Prostate gland (tissue), 2 donors: Measurements from ENCODE around the gene AKAP13. TPM values are rescaled to one million over a fixed set of nuclear protein-coding genes. Genes with fewer than 3 reads are reported as not detected.

ENCODE experiments used
- DNase-seq: peaks from one replicate; pipeline ENCODE4 v3.0.0-alpha.2; 2019; ENCODE audit warnings: low spot score
- H3K27ac ChIP-seq, 2 donors: fragments of 200-600 bp; sonication (generic); 2 replicates each; pipeline ENCODE4 v1.5.1; 2017 to 2019
- H3K27me3 ChIP-seq: fragments of 200-600 bp; sonication (generic); replicated peaks from 2 replicates; pipeline ENCODE4 v1.5.1; 2019; ENCODE audit not compliant: insufficient read depth
- H3K36me3 ChIP-seq, 2 donors: fragments of 200-600 bp; sonication (generic); 1 replicate in 1 of 2; 2 replicates in 1 of 2; pipeline versions ENCODE4 v1.5.1 to v1.8.1; 2017 to 2019
- H3K4me1 ChIP-seq: fragments of 200-600 bp; sonication (generic); replicated peaks from 2 replicates; pipeline ENCODE4 v1.5.1; 2019
- H3K4me3 ChIP-seq, 2 donors: fragments of 200-600 bp; sonication (generic); 2 replicates each; pipeline ENCODE4 v1.5.1; 2017 to 2019
- H3K9me3 ChIP-seq: fragments of 200-600 bp; sonication (generic); 2 replicates; pipeline ENCODE4 v1.5.1; 2017
- CTCF ChIP-seq, 4 experiments: fragments of 200-600 bp in 2 of 4; fragments of 450-650 bp in 2 of 4; sonication (generic) in 2 of 4; IDR thresholded peaks; 1 replicate in 3 of 4; 2 replicates in 1 of 4; pipeline ENCODE4 v1.5.1; 2016 to 2019; ENCODE audit warnings: antibody characterized with exemption in 4 of 4, mild to moderate bottlenecking in 2 of 4, moderate library complexity in 2 of 4
- POLR2A ChIP-seq: fragments of 450-650 bp; IDR thresholded peaks from one replicate; pipeline ENCODE4 v1.6.1; 2016; ENCODE audit warnings: antibody characterized with exemption, mild to moderate bottlenecking
- POLR2AphosphoS5 ChIP-seq: sonication (generic); formaldehyde crosslinking; IDR thresholded peaks from one replicate; pipeline ENCODE4 v1.6.1; 2017; ENCODE audit warnings: antibody characterized with exemption
- WGBS: methylation state at CpG from one replicate; pipeline ENCODE4 v1.1.5; 2018; 5-methylcytosine and 5-hydroxymethylcytosine counted together
- intact Hi-C: fragments of 100-400 bp; cut with DNase I; formaldehyde crosslinking; loops from one replicate; pipeline ENCODE4 v1.14.2; 2022
- total RNA-seq, 2 donors: library from RNA; depleted of rRNA; stranded (reverse); fragments of >200 nt; gene quantifications; one replicate each; pipeline ENCODE4 v1.1.0, GENCODE V29; 2016

AKAP13 gene
- total RNA-seq, 2 donors from 2014 or later = 102 to 195 TPM

- TF ChIP-seq POLR2AphosphoS5 (no peak), POLR2A (no peak), CTCF (IDR thresholded peaks at IDR 0.05) (no peak)
- Histone ChIP-seq H3K4me1 (peaks cover 2% of the 10 kb centered on the region), H3K36me3 (peaks cover 4 to 16% of the 10 kb centered on the region in 2 donors), H3K9me3 (no peaks in the 10 kb centered on the region), H3K27me3 (no peaks in the 10 kb centered on the region), H3K4me3 (no peak overlapping the region), H3K27ac (no peak overlapping the region)
- DNase-seq = no peak
- WGBS = 83% methylated on average over 12 of the region's 12 CpGs
- intact Hi-C loops = no loop called here
Measured at GRCh38 chr15:85746641-85747040, 366.2 kb downstream of the AKAP13 start.

- WGBS = 82% methylated on average over 9 of the region's 9 CpGs
Measured at GRCh38 chr15:85748176-85748575, 367.8 kb downstream of the AKAP13 start.

GRCh38 chr15:85748729-85749128 is 368.3 kb downstream of the AKAP13 start:
- Histone ChIP-seq H3K4me1 (peaks cover 7% of the 10 kb centered on the region), H3K9me3 (no peaks in the 10 kb centered on the region), H3K36me3 (peaks cover 0 to 9% of the 10 kb centered on the region in 2 donors), H3K27me3 (no peaks in the 10 kb centered on the region), H3K27ac (peak overlapping the region in 1 of 2 donors; percentile 5), H3K4me3 (no peak overlapping the region)
- 57% methylated on average over 11 of the region's 11 CpGs for WGBS
- TF ChIP-seq POLR2A (no peak), POLR2AphosphoS5 (no peak), CTCF (IDR thresholded peaks at IDR 0.05) (no peak)
- intact Hi-C loops = no loop called here
- DNase-seq = no peak

More at GRCh38 chr15:85748176-85748575, 367.8 kb downstream of the AKAP13 start:
- intact Hi-C loops = no loop called here
- Histone ChIP-seq H3K36me3 (peaks cover 4 to 15% of the 10 kb centered on the region in 2 donors), H3K4me3 (no peak overlapping the region), H3K9me3 (no peaks in the 10 kb centered on the region), H3K27me3 (no peaks in the 10 kb centered on the region), H3K27ac (no peak overlapping the region), H3K4me1 (peaks cover 7% of the 10 kb centered on the region)
- TF ChIP-seq CTCF (IDR thresholded peaks at IDR 0.05) (no peak), POLR2A (no peak), POLR2AphosphoS5 (no peak)
- DNase-seq = no peak

GRCh38 chr15:85749261-85750151 is 369.1 kb downstream of the AKAP13 start:
- Histone ChIP-seq H3K36me3 (peaks cover 0 to 4% of the 10 kb centered on the region in 2 donors), H3K9me3 (no peaks in the 10 kb centered on the region), H3K27me3 (no peaks in the 10 kb centered on the region), H3K27ac (peak overlapping the region; percentile 65 to 70), H3K4me1 (peaks cover 7% of the 10 kb centered on the region), H3K4me3 (peak overlapping the region in 1 of 2 donors; percentile 1)
- intact Hi-C loops = loop anchor here (2.0 to 5.0 kb wide), 2 partner anchors 35 to 83 kb away; no protein-coding TSS in a partner anchor
- TF ChIP-seq CTCF (IDR thresholded peaks at IDR 0.05) (no peak), POLR2AphosphoS5 (peak; percentile 5), POLR2A (no peak)
- 46% methylated on average over 21 of the region's 21 CpGs for WGBS
- no peak for DNase-seq
